ENCODE results near the gene SPP2.

GRCh38 chr2:234044157-234044556, 6.3 kb upstream of the SPP2 start:
- no peak for TF ChIP-seq CTCF (IDR thresholded peaks at IDR 0.05)
- TF ChIP-seq USF2 (CRISPR knock-in tag; IDR thresholded peaks at IDR 0.05) = no peak
- TF ChIP-seq ZNF263 (CRISPR knock-in tag; IDR thresholded peaks at IDR 0.05; ENCODE audit: low read depth) = no peak
- no peak for TF ChIP-seq USF1 (CRISPR knock-in tag; IDR thresholded peaks at IDR 0.05)
- TF ChIP-seq ATF2 (CRISPR knock-in tag; IDR thresholded peaks at IDR 0.05; ENCODE audit: borderline replicate concordance, low read depth) = no peak
- TF ChIP-seq ZNF121 (CRISPR knock-in tag; IDR thresholded peaks at IDR 0.05) = no peak
- no peak for TF ChIP-seq HMGXB4 (CRISPR knock-in tag; IDR thresholded peaks at IDR 0.05)
- TF ChIP-seq ETV6 (CRISPR knock-in tag; IDR thresholded peaks at IDR 0.05) = no peak

Measured in WTC11 (cell line).